Keratinocyte (primary cell): ENCODE data around the gene SP1. TPM values are rescaled to one million over a fixed set of nuclear protein-coding genes. Genes with fewer than 3 reads are reported as not detected.
"Not testable (repeated sequence)": the region's sequence is repeated elsewhere in the genome, so short reads cannot be mapped to it uniquely, and the experiment has no call there.

Experiments
- DNase-seq: peaks from one replicate; pipeline ENCODE4 v3.0.0-alpha.2; 2011; ENCODE audit warnings: low read depth, missing footprints, low spot score
- FAIRE-seq: peaks from 2 replicates; lab custom pipeline; 2011; peaks lifted over from hg19 to GRCh38; lab: Jason Lieb, UNC
- H2AFZ ChIP-seq: 2 replicates; pipeline ENCODE4 v1.6.0; 2012; ENCODE audit warnings: low read length, control low read depth, inconsistent platforms; ENCODE audit not compliant: control insufficient read depth
- H3K27ac ChIP-seq: 2 replicates; pipeline ENCODE4 v1.5.1; 2011; ENCODE audit warnings: low read length; ENCODE audit not compliant: control insufficient read depth, insufficient read depth
- H3K27me3 ChIP-seq: 3 replicates; pipeline ENCODE4 v1.6.0; 2011; ENCODE audit warnings: low read length; ENCODE audit not compliant: control insufficient read depth, insufficient read depth; ENCODE audit errors: extremely low read depth
- H3K36me3 ChIP-seq, 2 experiments: 2 replicates in 1 of 2; 3 replicates in 1 of 2; pipeline ENCODE4 v1.5.1; 2011; ENCODE audit warnings: low read length in 2 of 2, mild to moderate bottlenecking in 1 of 2; ENCODE audit not compliant: control insufficient read depth in 2 of 2, insufficient read depth in 2 of 2; ENCODE audit errors: extremely low read depth in 1 of 2
- H3K4me1 ChIP-seq: 3 replicates; pipeline ENCODE4 v1.5.1; 2011; ENCODE audit warnings: low read length; ENCODE audit not compliant: control insufficient read depth, insufficient read depth; ENCODE audit errors: extremely low read depth
- H3K4me2 ChIP-seq: 3 replicates; pipeline ENCODE4 v1.6.0; 2011; ENCODE audit warnings: low read depth, low read length; ENCODE audit not compliant: control insufficient read depth, insufficient read depth; ENCODE audit errors: extremely low read depth
- H3K4me3 ChIP-seq, 3 experiments: fragments of 200-600 bp in 1 of 3; sonication (generic) in 1 of 3; 2 replicates in 2 of 3; 3 replicates in 1 of 3; pipeline ENCODE4 v1.5.1; 2011 to 2016; ENCODE audit warnings: low read length in 3 of 3, mild to moderate bottlenecking in 3 of 3, control low read depth in 2 of 3, inconsistent platforms in 1 of 3, low read depth in 1 of 3, mixed read lengths in 1 of 3, mixed run types in 1 of 3, moderate library complexity in 1 of 3; ENCODE audit not compliant: control insufficient read depth in 2 of 3, insufficient read depth in 2 of 3; ENCODE audit errors: extremely low read depth in 1 of 3
- H3K79me2 ChIP-seq: 2 replicates; pipeline ENCODE4 v1.6.0; 2012; ENCODE audit warnings: low read length; ENCODE audit not compliant: control insufficient read depth, insufficient read depth
- H3K9ac ChIP-seq: 3 replicates; pipeline ENCODE4 v1.6.0; 2011; ENCODE audit warnings: low read length; ENCODE audit not compliant: control insufficient read depth, insufficient read depth; ENCODE audit errors: extremely low read depth
- H3K9me1 ChIP-seq: 3 replicates; pipeline ENCODE4 v1.6.0; 2011; ENCODE audit warnings: low read length; ENCODE audit not compliant: control insufficient read depth, insufficient read depth; ENCODE audit errors: extremely low read depth
- H3K9me3 ChIP-seq: 2 replicates; pipeline ENCODE4 v1.5.1; 2012; ENCODE audit warnings: low read depth, low read length; ENCODE audit not compliant: control insufficient read depth
- H4K20me1 ChIP-seq: 3 replicates; pipeline ENCODE4 v1.6.0; 2011; ENCODE audit warnings: low read length; ENCODE audit not compliant: control insufficient read depth, insufficient read depth; ENCODE audit errors: extremely low read depth
- EZH2 ChIP-seq: IDR thresholded peaks from one replicate; pipeline ENCODE4 v1.6.1; 2012; ENCODE audit warnings: inconsistent platforms, mild to moderate bottlenecking, low read length, moderate library complexity
- dilution Hi-C: fragments of 300-500 bp; cut with MboI; formaldehyde crosslinking; loops from one replicate; pipeline ENCODE4 v1.7.0; 2020; ENCODE audit warnings: low sequenced_read_pairs; ENCODE audit not compliant: extremely low pct_ligation_motif_present
- polyA plus RNA-seq, 5 experiments: library from polyadenylated mRNA; depleted of rRNA in 3 of 5; stranded (reverse) in 3 of 5; stranded (forward) in 1 of 5; unstranded in 1 of 5; fragments of >200 nt; gene quantifications; 1 replicate in 1 of 5; 2 replicates in 3 of 5; 3 replicates in 1 of 5; pipeline versions ENCODE4 v1.2.1 to v1.2.3, GENCODE V29; 2011 to 2012; ENCODE audit warnings: missing spikeins in 2 of 5, low read depth in 1 of 5, low replicate concordance in 1 of 5
- TF ChIP-seq, protein P1 (sequence below), 3 experiments: IDR thresholded peaks in 1 of 3; conservative IDR thresholded peaks in 1 of 3; optimal IDR thresholded peaks in 1 of 3; 2 replicates in 2 of 3; 3 replicates in 1 of 3; pipeline versions ENCODE3 to v1.5.1; 2011; ENCODE audit warnings: low read length in 3 of 3, mild to moderate bottlenecking in 3 of 3, moderate library complexity in 2 of 3, control low read depth in 1 of 3, inconsistent platforms in 1 of 3; ENCODE audit not compliant: insufficient read depth in 2 of 3; ENCODE audit errors: extremely low read depth in 1 of 3

Gene SP1
- polyA plus RNA-seq, 1 donor (not counting 4 experiments of a cell fraction or from before 2014, with no cell fraction given), result 30.7 TPM

DNA sequence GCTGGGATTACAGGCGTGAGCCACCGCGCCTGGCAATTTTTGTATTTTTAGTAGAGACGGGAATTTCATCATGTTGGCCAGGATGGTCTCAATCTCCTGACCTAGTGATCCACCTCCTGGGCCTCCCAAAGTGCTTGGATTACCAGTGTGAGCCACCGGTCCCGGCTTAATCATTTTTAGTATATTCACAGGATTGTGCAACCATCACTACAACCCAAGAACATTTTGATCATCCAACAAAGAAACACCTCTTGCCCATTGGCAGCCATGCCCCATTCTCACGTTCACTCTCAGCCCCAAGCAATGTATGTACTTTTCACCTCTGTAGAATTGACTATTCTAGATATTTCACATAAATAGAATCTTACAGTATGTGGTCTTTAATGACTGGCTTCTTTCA, 19.9 kb downstream of the SP1 start:
- H2AFZ ChIP-seq, result no peak overlapping the region
- no peak overlapping the region for H3K9ac ChIP-seq
- H3K4me1 ChIP-seq, result no peaks in the 10 kb centered on the region
- H3K79me2 ChIP-seq, result peaks cover 38% of the 10 kb centered on the region
- no peaks in the 10 kb centered on the region for H3K9me3 ChIP-seq
- no peaks in the 10 kb centered on the region for H4K20me1 ChIP-seq
- no peak overlapping the region for H3K4me3 ChIP-seq
- no peaks in the 10 kb centered on the region for H3K27me3 ChIP-seq
- dilution Hi-C loops, result no loop called here
- FAIRE-seq (no peak), DNase-seq (no peak)
- H3K4me2 ChIP-seq, result no peak overlapping the region
- no peaks in the 10 kb centered on the region for H3K36me3 ChIP-seq
- no peak overlapping the region for H3K27ac ChIP-seq
- no peak for TF ChIP-seq EZH2
- TF ChIP-seq, protein P1, sequence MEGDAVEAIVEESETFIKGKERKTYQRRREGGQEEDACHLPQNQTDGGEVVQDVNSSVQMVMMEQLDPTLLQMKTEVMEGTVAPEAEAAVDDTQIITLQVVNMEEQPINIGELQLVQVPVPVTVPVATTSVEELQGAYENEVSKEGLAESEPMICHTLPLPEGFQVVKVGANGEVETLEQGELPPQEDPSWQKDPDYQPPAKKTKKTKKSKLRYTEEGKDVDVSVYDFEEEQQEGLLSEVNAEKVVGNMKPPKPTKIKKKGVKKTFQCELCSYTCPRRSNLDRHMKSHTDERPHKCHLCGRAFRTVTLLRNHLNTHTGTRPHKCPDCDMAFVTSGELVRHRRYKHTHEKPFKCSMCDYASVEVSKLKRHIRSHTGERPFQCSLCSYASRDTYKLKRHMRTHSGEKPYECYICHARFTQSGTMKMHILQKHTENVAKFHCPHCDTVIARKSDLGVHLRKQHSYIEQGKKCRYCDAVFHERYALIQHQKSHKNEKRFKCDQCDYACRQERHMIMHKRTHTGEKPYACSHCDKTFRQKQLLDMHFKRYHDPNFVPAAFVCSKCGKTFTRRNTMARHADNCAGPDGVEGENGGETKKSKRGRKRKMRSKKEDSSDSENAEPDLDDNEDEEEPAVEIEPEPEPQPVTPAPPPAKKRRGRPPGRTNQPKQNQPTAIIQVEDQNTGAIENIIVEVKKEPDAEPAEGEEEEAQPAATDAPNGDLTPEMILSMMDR (optimal IDR thresholded peaks at IDR 0.05 in 1 of 3, IDR thresholded peaks at IDR 0.05 in 1 of 3, conservative IDR thresholded peaks at IDR 0.05 in 1 of 3; ENCODE audit: extremely low read depth in 1 of 3, insufficient read depth in 2 of 3, low read length in 3 of 3), result no peak
- H3K9me1 ChIP-seq, result no peaks in the 10 kb centered on the region

DNA sequence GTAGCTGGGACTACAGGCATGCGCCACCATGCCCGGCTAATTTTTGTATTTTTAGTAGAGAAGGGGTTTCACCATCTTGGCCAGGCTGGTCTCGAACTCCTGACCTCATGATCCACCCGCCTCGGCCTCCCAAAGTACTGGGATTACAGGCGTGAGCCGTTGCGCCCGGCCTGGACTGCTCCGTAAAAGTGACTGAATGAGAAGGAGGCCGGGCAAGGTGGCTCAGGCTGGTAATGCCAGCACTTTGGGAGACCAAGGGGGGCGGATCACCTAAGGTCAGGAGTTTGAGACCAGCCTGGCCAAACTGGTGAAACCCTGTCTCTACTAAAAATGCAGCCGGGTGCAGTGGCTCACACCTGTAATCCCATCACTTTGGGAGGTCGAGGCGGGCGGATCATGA, 22.4 kb downstream of the SP1 start:
- H3K27ac ChIP-seq, H2AFZ ChIP-seq, H3K9ac ChIP-seq, dilution Hi-C loops, H3K4me1 ChIP-seq, H3K4me3 ChIP-seq, H3K9me1 ChIP-seq, H3K27me3 ChIP-seq, DNase-seq, FAIRE-seq, H3K4me2 ChIP-seq, H3K36me3 ChIP-seq, H3K9me3 ChIP-seq, H4K20me1 ChIP-seq: not testable (repeated sequence)
- H3K79me2 ChIP-seq, result peaks cover 29% of the 10 kb centered on the region

GRCh38 chr12:53402871-53403270, 22.9 kb downstream of the SP1 start:
- DNase-seq (no peak), FAIRE-seq (no peak)
- peaks cover 26% of the 10 kb centered on the region for H3K79me2 ChIP-seq
- H3K9ac ChIP-seq, result no peak overlapping the region
- dilution Hi-C loops, result no loop called here
- H3K9me3 ChIP-seq, result no peaks in the 10 kb centered on the region
- H3K4me3 ChIP-seq, result no peak overlapping the region
- peaks cover 0 to 2% of the 10 kb centered on the region in 2 experiments for H3K36me3 ChIP-seq
- no peaks in the 10 kb centered on the region for H4K20me1 ChIP-seq
- H2AFZ ChIP-seq, result no peak overlapping the region
- H3K27ac ChIP-seq, result no peak overlapping the region
- H3K27me3 ChIP-seq, result no peaks in the 10 kb centered on the region
- no peak for TF ChIP-seq EZH2
- TF ChIP-seq, protein P1 (optimal IDR thresholded peaks at IDR 0.05 in 1 of 3, IDR thresholded peaks at IDR 0.05 in 1 of 3, conservative IDR thresholded peaks at IDR 0.05 in 1 of 3; ENCODE audit: extremely low read depth in 1 of 3, insufficient read depth in 2 of 3, low read length in 3 of 3), result no peak
- no peak overlapping the region for H3K4me2 ChIP-seq
- no peaks in the 10 kb centered on the region for H3K9me1 ChIP-seq
- H3K4me1 ChIP-seq, result no peaks in the 10 kb centered on the region
